Heart right ventricle (tissue), 16 donors: Measurements from ENCODE around the gene GAS2L1. TPM values are rescaled to one million over a fixed set of nuclear protein-coding genes. Genes with fewer than 3 reads are reported as not detected.
"Not testable (repeated sequence)": the region's sequence is repeated elsewhere in the genome, so short reads cannot be mapped to it uniquely, and the experiment has no call there.

ENCODE experiments used
- ATAC-seq, 8 donors: fragments of 200-7000 bp; cut with Tn5 transposase; one replicate each; pipeline ENCODE4 v1.9.1; 2020; ENCODE audit warnings: mild to moderate bottlenecking in 8 of 8, moderate library complexity in 8 of 8, moderate number of reproducible peaks in 1 of 8
- DNase-seq, 2 donors: peaks; one replicate each; pipeline ENCODE4 v3.0.0-alpha.2; 2020
- H3K27ac ChIP-seq, 10 donors: fragments of 200-600 bp; sonication (generic) in 2 of 10; one replicate each; pipeline versions ENCODE4 v1.5.0 to v1.8.0; 2020 to 2022; ENCODE audit warnings: mild to moderate bottlenecking in 3 of 10
- H3K27me3 ChIP-seq, 7 donors: fragments of 200-600 bp; one replicate each; pipeline ENCODE4 v1.8.0; 2021 to 2022; ENCODE audit warnings: mild to moderate bottlenecking in 2 of 7
- H3K36me3 ChIP-seq, 9 donors: fragments of 200-600 bp; sonication (generic) in 1 of 9; one replicate each; pipeline versions ENCODE4 v1.5.0 to v1.8.0; 2020 to 2022; ENCODE audit warnings: mild to moderate bottlenecking in 2 of 9
- H3K4me1 ChIP-seq, 9 donors: fragments of 200-600 bp; sonication (generic) in 1 of 9; one replicate each; pipeline versions ENCODE4 v1.5.0 to v1.8.0; 2020 to 2022; ENCODE audit warnings: mild to moderate bottlenecking in 4 of 9
- H3K4me3 ChIP-seq, 10 donors: fragments of 200-600 bp; sonication (generic) in 2 of 10; one replicate each; pipeline versions ENCODE4 v1.5.0 to v1.8.0; 2020 to 2022; ENCODE audit warnings: mild to moderate bottlenecking in 7 of 10, moderate library complexity in 2 of 10
- H3K9me3 ChIP-seq, 11 donors: fragments of 200-600 bp in 10 of 11; sonication (generic) in 2 of 11; one replicate each; pipeline versions ENCODE4 v1.5.0 to v1.8.0; 2013 to 2022; ENCODE audit warnings: mild to moderate bottlenecking in 2 of 11, control low read depth in 1 of 11, moderate library complexity in 1 of 11
- CTCF ChIP-seq, 9 donors: fragments of 200-600 bp; sonication (generic) in 2 of 9; IDR thresholded peaks; one replicate each; pipeline versions ENCODE4 v1.5.0 to v1.8.0; 2021 to 2022; ENCODE audit warnings: antibody characterized with exemption in 9 of 9, mild to moderate bottlenecking in 5 of 9, moderate library complexity in 1 of 9
- WGBS, 2 donors: extraction: QIAGEN DNeasy Blood & Tissue Kit; methylation state at CpG; one replicate each; pipeline ENCODE4 v1.1.7; 2013; ENCODE audit warnings: inconsistent platforms in 1 of 2; 5-methylcytosine and 5-hydroxymethylcytosine counted together
- intact Hi-C, 10 donors: fragments of 100-400 bp; cut with DNase I; formaldehyde crosslinking; loops; one replicate each; pipeline versions ENCODE4 v1.11.1 to v1.14.2; 2022
- polyA plus RNA-seq, 2 donors: library from polyadenylated mRNA; stranded (reverse); fragments of 200-250 nt; gene quantifications; one replicate each; pipeline ENCODE4 v1.2.3, GENCODE V29; 2013
- total RNA-seq, 10 donors: library from RNA; stranded (reverse); fragmentation: NEBNext Ultra II Directional in 3 of 10; extraction: Animal tissue kit (Norgen Biotek cat#: 25700) in 3 of 10; gene quantifications; one replicate each; pipeline versions ENCODE4 v1.2.1 to v1.2.4, GENCODE V29; 2021 to 2023
- donor health status: Arrhythmogenic right ventricular cardiomyopathy.
- donor health status: ischemic (EF 13 %, LVEDD 7.1; RV severe dilation, severe dysfunction).
- donor health status: healthy with polysubstance abuse.
- donor health status: DM: no; HTN: yes; CAD: no.
- donor health status: DM: no; HTN: no; CAD: no.
- donor health status: ischemic (EF 25% LVEDD 6.9; RV normal size, moderate dysfunction).
- donor health status: ischemic (EF 25% LVEDD 5.7; RV mildly dilated, moderate dysfunction).
- donor health status: healthy.
- donor health status: DM: yes; HTN: yes; CAD: no.
- donor health status: Ischemic cardiomyopathy.
- donor health status: ischemic (EF 35%, LVEDD 5.7; RV mildly dilated, moderate dysfunction).
- donor health status: nonischemic (EF 11% LVEDD 7.7; RV severe dilation, severe dysfunction).
- donor health status: DM: yes; HTN: yes; CAD: no.
- donor health status: PGD.
- donor health status: ischemic (EF 29% LVEDD 5.4; RV normal size, mild dysfunction).
- donor health status: nonischemic (EF 23%, LVEDD 6.1; RV moderate dilation, normal function).

Gene GAS2L1
- total and polyA plus RNA-seq, 12 donors: 10.9 to 45.0 (median 15.0) TPM

GRCh38 chr22:29342577-29343312, 36.3 kb downstream of the GAS2L1 start:
- TF ChIP-seq CTCF (IDR thresholded peaks at IDR 0.05): no peak
- Histone ChIP-seq H3K4me1 (peaks cover 0 to 55% (median 30%) of the 10 kb centered on the region in 9 donors), H3K4me3 (no peak overlapping the region), H3K27ac (peak overlapping the region in 7 of 10 donors; percentile 7 to 53 (median 29)), H3K36me3 (peaks cover 0 to 100% (median 50%) of the 10 kb centered on the region in 9 donors), H3K9me3 (no peaks in the 10 kb centered on the region), H3K27me3 (no peaks in the 10 kb centered on the region)
- ATAC-seq (peak in 1 of 8 donors; percentile 24), DNase-seq (no peak)
- intact Hi-C loops: loop anchor here in 3 of 10 donors (1.0 to 5.0 kb wide), 2 partner anchors 33 to 35 kb away; partner anchors contain the start of gene GAS2L1 (in 2 of the 3)
- WGBS, 2 donors: 61 to 65% methylated on average over 10 of the region's 10 CpGs

GRCh38 chr22:29343313-29343805, 36.9 kb downstream of the GAS2L1 start:
- H3K9me3 ChIP-seq: no peaks in the 10 kb centered on the region
- DNase-seq (peak; percentile 60 to 73), ATAC-seq (peak; percentile 61 to 89 (median 76))
- no peak overlapping the region for H3K4me3 ChIP-seq
- no peak for TF ChIP-seq CTCF (IDR thresholded peaks at IDR 0.05)
- peak overlapping the region in 9 of 10 donors; percentile 11 to 64 (median 53) for H3K27ac ChIP-seq
- 59 to 64% methylated on average over 7 of the region's 7 CpGs for WGBS, 2 donors
- intact Hi-C loops: loop anchor here in 3 of 10 donors (1.0 to 5.0 kb wide), 2 partner anchors 34 to 36 kb away; partner anchors contain the start of gene GAS2L1 (in 2 of the 3)
- H3K36me3 ChIP-seq: peaks cover 0 to 100% (median 50%) of the 10 kb centered on the region in 9 donors
- no peaks in the 10 kb centered on the region for H3K27me3 ChIP-seq
- H3K4me1 ChIP-seq: peaks cover 0 to 55% (median 30%) of the 10 kb centered on the region in 9 donors

- TF ChIP-seq CTCF (IDR thresholded peaks at IDR 0.05): no peak
- Histone ChIP-seq H3K4me3 (no peak overlapping the region), H3K36me3 (peaks cover 0 to 100% (median 47%) of the 10 kb centered on the region in 9 donors), H3K4me1 (peaks cover 0 to 55% (median 30%) of the 10 kb centered on the region in 9 donors), H3K27me3 (no peaks in the 10 kb centered on the region), H3K9me3 (no peaks in the 10 kb centered on the region), H3K27ac (peak overlapping the region in 8 of 10 donors; percentile 11 to 64 (median 50))
- ATAC-seq (peak; percentile 44 to 91 (median 79)), DNase-seq (peak; percentile 57 to 68)
- intact Hi-C loops: loop anchor here in 2 of 10 donors (5.0 kb wide), 1 partner anchor 37 kb away; the partner anchor contains the start of gene GAS2L1 (in 2 of the 2)
- 45 to 46% methylated on average over 5 of the region's 5 CpGs for WGBS, 2 donors
Observed at GRCh38 chr22:29344137-29344536, 37.7 kb downstream of the GAS2L1 start.

- Histone ChIP-seq H3K36me3 (peaks cover 0 to 100% (median 47%) of the 10 kb centered on the region in 9 donors), H3K27ac (peak overlapping the region in 4 of 10 donors; percentile 11 to 61 (median 32)), H3K4me1 (peaks cover 0 to 55% (median 30%) of the 10 kb centered on the region in 9 donors)
- intact Hi-C loops: loop anchor here in 2 of 10 donors (5.0 kb wide), 1 partner anchor 38 kb away; the partner anchor contains the start of gene GAS2L1 (in 2 of the 2)
- 89 to 93% methylated on average over 5 of the region's 5 CpGs for WGBS, 2 donors
- H3K27me3 ChIP-seq, H3K9me3 ChIP-seq, DNase-seq, ATAC-seq, H3K4me3 ChIP-seq: not testable (repeated sequence)
Observed at GRCh38 chr22:29344889-29345288, 38.4 kb downstream of the GAS2L1 start.
